GM12892 (cell line): ENCODE data around the gene ITIH3. TPM values are rescaled to one million over a fixed set of nuclear protein-coding genes. Genes with fewer than 3 reads are reported as not detected.
A peak's percentile ranks its signal among the peaks of the same experiment; 100 is the strongest.

Experiments
- DNase-seq: peaks from one replicate; pipeline ENCODE4 v3.0.0; 2011; ENCODE audit not compliant: insufficient read length
- FAIRE-seq: peaks from 2 replicates; lab custom pipeline; 2011; peaks lifted over from hg19 to GRCh38; lab: Jason Lieb, UNC
- POLR2A ChIP-seq: IDR thresholded peaks from 2 replicates; pipeline ENCODE4 v1.6.1; 2011; ENCODE audit warnings: low read depth, low read length, control low read depth
- POLR2AphosphoS5 ChIP-seq: IDR thresholded peaks from 2 replicates; pipeline ENCODE4 v1.6.1; 2011; ENCODE audit warnings: low read depth, low read length, control low read depth
- TAF1 ChIP-seq: IDR thresholded peaks from 2 replicates; pipeline ENCODE4 v1.6.1; 2011; ENCODE audit warnings: low read depth, mild to moderate bottlenecking, control low read depth, low read length, borderline replicate concordance
- polyA plus RNA-seq: library from polyadenylated mRNA; unstranded; fragments of >200 nt; gene quantifications from one replicate; pipeline ENCODE4 v1.2.1, GENCODE V29; 2012; ENCODE audit warnings: missing spikeins, inconsistent platforms; ENCODE audit not compliant: missing spikeins

ITIH3 gene, protein sequence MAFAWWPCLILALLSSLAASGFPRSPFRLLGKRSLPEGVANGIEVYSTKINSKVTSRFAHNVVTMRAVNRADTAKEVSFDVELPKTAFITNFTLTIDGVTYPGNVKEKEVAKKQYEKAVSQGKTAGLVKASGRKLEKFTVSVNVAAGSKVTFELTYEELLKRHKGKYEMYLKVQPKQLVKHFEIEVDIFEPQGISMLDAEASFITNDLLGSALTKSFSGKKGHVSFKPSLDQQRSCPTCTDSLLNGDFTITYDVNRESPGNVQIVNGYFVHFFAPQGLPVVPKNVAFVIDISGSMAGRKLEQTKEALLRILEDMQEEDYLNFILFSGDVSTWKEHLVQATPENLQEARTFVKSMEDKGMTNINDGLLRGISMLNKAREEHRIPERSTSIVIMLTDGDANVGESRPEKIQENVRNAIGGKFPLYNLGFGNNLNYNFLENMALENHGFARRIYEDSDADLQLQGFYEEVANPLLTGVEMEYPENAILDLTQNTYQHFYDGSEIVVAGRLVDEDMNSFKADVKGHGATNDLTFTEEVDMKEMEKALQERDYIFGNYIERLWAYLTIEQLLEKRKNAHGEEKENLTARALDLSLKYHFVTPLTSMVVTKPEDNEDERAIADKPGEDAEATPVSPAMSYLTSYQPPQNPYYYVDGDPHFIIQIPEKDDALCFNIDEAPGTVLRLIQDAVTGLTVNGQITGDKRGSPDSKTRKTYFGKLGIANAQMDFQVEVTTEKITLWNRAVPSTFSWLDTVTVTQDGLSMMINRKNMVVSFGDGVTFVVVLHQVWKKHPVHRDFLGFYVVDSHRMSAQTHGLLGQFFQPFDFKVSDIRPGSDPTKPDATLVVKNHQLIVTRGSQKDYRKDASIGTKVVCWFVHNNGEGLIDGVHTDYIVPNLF
- polyA plus RNA-seq, result 0.70 TPM

DNA sequence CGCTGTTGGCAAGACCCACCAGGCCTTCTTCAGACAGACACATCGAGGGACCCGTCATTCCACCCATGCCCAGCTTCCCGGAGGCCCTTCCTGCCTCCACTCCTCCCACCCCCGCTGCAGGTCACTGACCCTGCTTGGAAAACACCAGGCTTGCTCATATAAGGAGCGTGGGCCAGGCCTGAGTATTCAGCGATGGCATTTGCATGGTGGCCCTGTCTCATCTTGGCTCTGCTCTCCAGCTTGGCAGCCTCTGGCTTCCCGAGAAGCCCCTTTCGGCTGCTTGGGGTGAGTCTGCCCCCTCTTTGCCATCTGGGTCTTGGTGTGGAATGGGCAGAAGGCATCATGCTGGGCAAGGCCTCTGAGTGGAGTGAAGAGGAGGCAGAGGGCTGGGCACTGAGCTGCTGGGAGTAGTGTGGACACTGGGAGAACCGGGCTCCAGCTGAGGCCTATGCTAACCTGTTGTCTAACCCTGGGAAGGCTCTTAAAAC is at the start of gene ITIH3:
ITIH3 (plus strand) TSS at position 185 of the 488 bp plus-strand sequence; CDS start at position 193, 8 bp downstream.
- TF ChIP-seq POLR2AphosphoS5 (no peak), TAF1 (no peak), POLR2A (no peak)
- FAIRE-seq (no peak), DNase-seq (no peak)

DNA sequence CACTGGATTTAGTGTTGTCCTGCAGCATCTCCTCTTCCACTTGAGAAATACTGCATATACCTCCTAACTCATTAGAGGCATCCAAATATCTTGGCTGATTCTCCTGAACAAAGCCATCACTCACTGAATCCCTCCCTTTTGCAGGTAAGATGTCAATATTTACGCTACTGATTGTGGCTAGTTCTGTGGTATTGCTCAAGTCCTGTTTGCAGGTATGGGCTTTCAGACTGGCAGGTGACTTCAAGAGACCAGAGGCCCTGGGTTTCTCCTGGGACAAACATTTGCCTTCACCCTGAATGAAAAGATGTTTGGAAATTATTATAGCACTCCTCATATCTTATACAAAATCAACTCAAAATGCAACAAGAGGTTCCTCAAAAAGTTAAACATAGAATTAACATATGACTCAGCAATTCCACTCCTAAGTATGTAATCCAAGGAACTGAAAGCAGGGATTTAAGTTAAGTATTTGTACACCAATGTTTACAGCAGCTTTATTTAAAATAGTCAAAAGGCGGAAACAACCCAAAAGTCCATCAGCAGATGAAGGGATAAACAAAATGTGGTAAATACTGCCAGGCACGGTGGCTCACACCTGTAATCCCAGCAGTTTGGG is 42.4 kb upstream of the ITIH3 start:
- no peak for DNase-seq
- TF ChIP-seq POLR2AphosphoS5 (no peak), POLR2A (no peak), TAF1 (no peak)
- no peak for FAIRE-seq

DNA sequence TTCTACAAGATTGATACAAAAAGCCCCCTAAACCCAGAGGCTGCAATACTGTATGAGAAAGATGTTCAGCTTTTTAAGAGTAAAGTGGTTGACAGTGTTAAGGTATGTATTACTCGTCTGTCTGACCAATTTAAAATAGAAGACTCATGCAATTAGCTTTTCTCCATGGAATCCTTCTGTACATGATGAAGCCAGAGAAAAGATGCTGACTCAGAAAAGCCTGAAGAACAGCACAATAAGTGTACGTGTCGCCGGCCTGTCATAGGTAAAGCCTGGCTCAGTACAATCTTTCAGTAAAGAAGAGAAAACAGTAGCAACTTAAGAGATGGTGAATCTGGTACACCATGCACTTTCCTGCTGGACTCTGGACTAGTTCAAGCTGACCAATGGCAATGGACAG is 40.2 kb upstream of the ITIH3 start:
- no peak for DNase-seq
- FAIRE-seq, result no peak
- TF ChIP-seq POLR2AphosphoS5 (no peak), POLR2A (no peak), TAF1 (no peak)

DNA sequence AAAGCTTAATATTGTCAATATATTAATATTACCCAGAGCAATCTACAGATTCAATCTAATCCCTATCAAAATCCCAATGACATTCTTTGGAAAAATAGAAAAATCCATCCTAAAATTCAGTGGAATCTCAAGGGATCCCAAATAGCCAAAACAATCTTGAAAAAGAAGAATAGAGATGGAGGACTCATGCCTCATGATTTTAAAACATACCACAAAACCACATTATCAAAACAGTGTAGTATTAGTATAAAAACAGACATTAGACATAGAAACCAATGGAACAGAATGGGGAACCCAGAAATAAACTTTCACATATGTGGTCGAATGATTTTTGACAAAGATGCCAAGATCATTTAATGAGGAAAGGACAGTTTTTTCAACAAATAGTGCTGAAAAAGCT is 38.5 kb upstream of the ITIH3 start:
- DNase-seq (no peak), FAIRE-seq (no peak)
- TF ChIP-seq POLR2AphosphoS5 (no peak), TAF1 (no peak), POLR2A (no peak)

DNA sequence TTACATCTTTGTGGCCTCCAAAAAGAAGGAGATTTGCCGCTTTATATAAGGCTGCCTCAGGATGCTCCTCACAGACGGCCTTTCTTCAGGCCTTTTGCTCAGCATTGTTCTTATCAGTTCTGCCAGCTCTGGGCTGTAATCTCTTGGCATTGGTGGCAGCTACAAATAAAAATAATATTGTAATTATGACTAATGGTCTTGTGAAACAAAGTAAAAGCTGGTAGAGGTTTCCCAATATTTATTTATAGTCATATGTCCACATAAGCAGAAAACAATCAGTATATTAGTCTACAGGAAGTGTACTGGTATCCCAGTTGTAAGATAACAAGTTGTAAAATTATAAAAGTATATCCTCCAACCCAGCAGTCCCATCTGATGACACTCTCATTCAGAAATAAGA is 31.1 kb upstream of the ITIH3 start:
- TF ChIP-seq POLR2AphosphoS5, result no peak
- no peak for TF ChIP-seq POLR2A
- no peak for TF ChIP-seq TAF1
- DNase-seq, result no peak
- no peak for FAIRE-seq

DNA sequence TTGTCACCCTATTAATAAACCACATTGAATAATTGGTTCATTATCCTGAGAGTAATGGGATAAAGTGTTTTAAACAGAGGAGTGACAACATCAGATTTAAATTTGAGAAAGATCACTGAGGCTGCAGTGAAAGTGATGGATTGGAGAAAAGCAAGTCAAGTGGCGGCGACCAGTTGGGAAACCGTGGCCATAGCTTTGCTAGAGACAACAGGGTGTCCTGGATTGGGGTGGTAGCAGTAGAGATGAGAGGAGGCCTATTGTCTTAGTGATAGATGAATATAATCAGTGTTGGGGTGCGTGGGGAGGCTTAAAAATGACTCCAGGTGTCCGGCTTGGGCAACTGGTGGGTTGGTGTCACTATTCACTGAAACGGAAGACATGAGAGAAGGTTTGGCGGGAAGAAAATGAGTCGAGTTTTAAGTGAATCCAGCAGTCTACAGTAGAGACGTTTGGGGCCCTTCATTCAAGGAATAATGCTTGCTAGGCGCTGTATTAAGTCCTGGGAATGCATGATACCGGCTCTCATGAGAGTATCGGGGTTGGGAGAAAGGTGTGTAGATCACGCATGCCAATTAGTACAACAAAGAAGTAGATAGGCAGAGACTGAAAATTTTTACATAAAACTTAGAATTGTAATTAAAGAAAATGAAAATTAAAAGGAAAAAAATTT is 24.7 kb upstream of the ITIH3 start:
- FAIRE-seq, result no peak
- no peak for DNase-seq
- TF ChIP-seq POLR2AphosphoS5 (no peak), POLR2A (no peak), TAF1 (no peak)

DNA sequence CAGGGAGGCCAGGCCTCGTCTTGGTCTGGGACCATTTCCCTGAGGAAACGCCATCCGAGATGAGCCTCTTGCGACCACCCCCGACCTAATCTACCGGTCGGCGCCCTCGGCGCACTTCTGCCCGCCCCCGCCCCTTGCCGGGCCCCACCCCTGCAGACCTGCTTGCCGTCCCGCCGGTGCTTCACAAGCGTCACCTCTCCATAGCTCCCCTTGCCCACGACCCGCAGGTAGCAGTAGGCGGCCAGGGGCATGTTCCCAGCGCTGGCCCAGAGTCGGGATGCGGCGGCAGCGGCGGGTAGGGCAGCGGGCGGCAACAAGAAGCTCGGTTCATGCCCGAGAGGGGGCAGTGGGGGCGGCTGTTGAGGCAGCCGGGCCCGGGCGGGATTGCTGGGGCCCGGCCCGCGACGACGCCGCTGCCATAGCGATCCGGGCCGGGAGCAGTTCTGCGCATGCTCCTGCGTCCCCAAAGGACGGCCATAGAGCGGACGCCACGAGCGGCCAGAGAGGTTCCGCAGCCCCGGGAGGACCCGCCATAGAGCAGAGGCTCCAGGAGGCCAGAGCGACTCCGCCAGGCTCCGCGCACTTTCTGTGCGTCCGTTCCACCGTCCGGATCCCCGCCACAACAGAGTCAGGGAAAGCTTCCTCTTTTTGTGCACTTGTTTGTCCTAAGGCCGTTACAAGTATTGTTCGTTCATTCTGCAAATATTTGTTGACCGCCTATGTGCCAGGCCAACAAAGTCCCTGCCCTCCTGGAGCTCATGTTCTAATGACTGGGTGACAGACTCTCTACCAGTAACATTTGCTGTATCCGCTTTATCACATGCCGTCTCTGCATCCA is 23.9 kb upstream of the ITIH3 start, which contains the start of gene NEK4:
NEK4 (minus strand) TSS at position 445 of the 838 bp plus-strand sequence; CDS start at position 251, 194 bp downstream.
- DNase-seq (peak; percentile 91), FAIRE-seq (peak; percentile 93)
- TF ChIP-seq TAF1, result peak; percentile 95
- TF ChIP-seq POLR2A, result peak; percentile 97
- peak; percentile 96 for TF ChIP-seq POLR2AphosphoS5

DNA sequence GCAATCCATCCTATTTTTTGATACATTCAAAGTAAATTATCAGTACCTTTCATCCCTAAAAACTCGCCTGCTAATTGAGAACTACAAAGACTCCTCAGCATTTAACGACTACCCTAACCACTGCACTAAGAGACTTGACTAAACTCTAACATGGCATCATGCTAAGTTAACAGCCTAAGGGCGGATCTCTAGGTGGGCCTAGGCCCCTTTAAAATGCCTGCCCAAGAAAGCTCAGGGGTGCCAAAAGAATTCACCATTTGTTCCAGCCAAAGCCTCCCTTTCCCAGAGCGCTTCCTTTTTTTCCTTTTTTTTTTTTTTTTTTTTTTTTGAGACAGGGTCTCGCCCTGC is 23.3 kb upstream of the ITIH3 start:
- no peak for TF ChIP-seq POLR2AphosphoS5
- no peak for TF ChIP-seq TAF1
- TF ChIP-seq POLR2A, result no peak
- FAIRE-seq (no peak), DNase-seq (no peak)

DNA sequence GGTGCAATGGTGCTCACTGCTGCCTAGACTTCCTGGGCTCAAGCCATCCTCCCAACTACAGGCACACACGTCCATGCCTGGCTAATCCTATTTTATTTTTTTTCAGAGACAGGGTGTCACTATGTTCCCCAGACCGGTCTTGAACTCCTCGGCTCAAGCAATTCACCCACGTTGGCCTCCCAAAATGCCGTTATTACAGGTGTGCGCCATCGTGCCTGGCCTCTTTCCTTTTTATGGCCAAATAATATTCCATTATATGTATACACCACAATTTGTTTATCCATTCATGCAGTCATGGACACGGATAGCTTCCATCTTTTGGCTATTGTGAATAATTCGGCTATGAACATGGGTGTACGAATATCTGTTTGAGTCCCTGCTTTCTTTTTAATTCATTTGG is 22.9 kb upstream of the ITIH3 start:
- no peak for FAIRE-seq
- TF ChIP-seq POLR2A, result no peak
- no peak for TF ChIP-seq TAF1
- TF ChIP-seq POLR2AphosphoS5, result no peak
- DNase-seq, result no peak
